Heart left ventricle (tissue), 16 donors: ENCODE measurements around the gene MYBPHL. TPM values are rescaled to one million over a fixed set of nuclear protein-coding genes. Genes with fewer than 3 reads are reported as not detected.
A peak's percentile ranks its signal among the peaks of the same experiment; 100 is the strongest.

ENCODE experiments used
- ATAC-seq, 4 donors: fragments of 200-7000 bp; cut with Tn5 transposase; one replicate each; pipeline ENCODE4 v1.9.1; 2020 to 2022; ENCODE audit warnings: moderate library complexity in 4 of 4, mild to moderate bottlenecking in 3 of 4, moderate number of reproducible peaks in 1 of 4
- DNase-seq, 5 donors: peaks; one replicate each; pipeline ENCODE4 v3.0.0-alpha.2; 2020
- H3K27ac ChIP-seq, 12 donors: fragments of 200-600 bp; sonication (generic) in 4 of 12; one replicate each; pipeline versions ENCODE4 v1.5.0 to v1.8.0; 2016 to 2022; ENCODE audit warnings: mild to moderate bottlenecking in 2 of 12
- H3K27me3 ChIP-seq, 9 donors: fragments of 200-600 bp; sonication (generic) in 2 of 9; one replicate each; pipeline versions ENCODE4 v1.5.1 to v1.8.0; 2016 to 2022; ENCODE audit warnings: mild to moderate bottlenecking in 3 of 9
- H3K36me3 ChIP-seq, 9 donors: fragments of 200-600 bp; sonication (generic) in 2 of 9; one replicate each; pipeline versions ENCODE4 v1.5.0 to v1.8.0; 2018 to 2022; ENCODE audit warnings: mild to moderate bottlenecking in 2 of 9
- H3K4me1 ChIP-seq, 12 donors: fragments of 200-600 bp; sonication (generic) in 4 of 12; one replicate each; pipeline versions ENCODE4 v1.5.0 to v1.8.0; 2016 to 2022; ENCODE audit warnings: mild to moderate bottlenecking in 3 of 12
- H3K4me3 ChIP-seq, 12 donors: fragments of 200-600 bp; sonication (generic) in 4 of 12; one replicate each; pipeline versions ENCODE4 v1.5.0 to v1.8.0; 2017 to 2022; ENCODE audit warnings: mild to moderate bottlenecking in 9 of 12, moderate library complexity in 4 of 12
- H3K9me3 ChIP-seq, 12 donors: fragments of 200-600 bp; sonication (generic) in 4 of 12; one replicate each; pipeline versions ENCODE4 v1.5.0 to v1.8.0; 2016 to 2022; ENCODE audit warnings: mild to moderate bottlenecking in 1 of 12
- POLR2A ChIP-seq, 2 donors: fragments of 450-650 bp; IDR thresholded peaks; one replicate each; pipeline ENCODE4 v1.6.1; 2017; ENCODE audit warnings: antibody characterized with exemption in 2 of 2, mild to moderate bottlenecking in 2 of 2, moderate library complexity in 2 of 2
- WGBS, 4 donors: extraction: QIAGEN DNeasy Blood & Tissue Kit in 2 of 4; methylation state at CpG; one replicate each; pipeline versions ENCODE4 v1.1.5 to v1.1.7; 2013 to 2018; 5-methylcytosine and 5-hydroxymethylcytosine counted together
- intact Hi-C, 10 donors: fragments of 100-400 bp; cut with DNase I; formaldehyde crosslinking; loops; one replicate each; pipeline versions ENCODE4 v1.11.1 to v1.14.2; 2022
- polyA plus RNA-seq, 2 donors: library from polyadenylated mRNA; stranded (reverse); fragments of 200-250 nt; gene quantifications; one replicate each; pipeline ENCODE4 v1.2.3, GENCODE V29; 2013
- total RNA-seq, 9 donors: library from RNA; depleted of rRNA in 2 of 9; stranded (reverse); fragments of >200 nt in 2 of 9; fragmentation: NEBNext Ultra II Directional in 3 of 9; extraction: Animal tissue kit (Norgen Biotek cat#: 25700) in 3 of 9; gene quantifications; one replicate each; pipeline versions ENCODE4 v1.1.0 to v1.2.4, GENCODE V29; 2016 to 2023
- TF ChIP-seq, protein P1 (sequence below), 12 donors: fragments of 200-600 bp; sonication (generic) in 4 of 12; IDR thresholded peaks; one replicate each; pipeline versions ENCODE4 v1.5.0 to v1.8.0; 2018 to 2022; ENCODE audit warnings: antibody characterized with exemption in 12 of 12, mild to moderate bottlenecking in 5 of 12
- donor health status: ischemic (EF 13 %, LVEDD 7.1; RV severe dilation, severe dysfunction).
- donor health status: healthy with polysubstance abuse.
- donor health status: DM: no; HTN: yes; CAD: no.
- donor health status: DM: no; HTN: no; CAD: no.
- donor health status: ischemic (EF 25% LVEDD 6.9; RV normal size, moderate dysfunction).
- donor health status: ischemic (EF 25% LVEDD 5.7; RV mildly dilated, moderate dysfunction).
- donor health status: healthy.
- donor health status: DM: yes; HTN: yes; CAD: no.
- donor health status: ischemic (EF 35%, LVEDD 5.7; RV mildly dilated, moderate dysfunction).
- donor health status: nonischemic (EF 11% LVEDD 7.7; RV severe dilation, severe dysfunction).
- donor health status: DM: yes; HTN: yes; CAD: no.
- donor health status: PGD.
- donor health status: ischemic (EF 29% LVEDD 5.4; RV normal size, mild dysfunction).
- donor health status: nonischemic (EF 23%, LVEDD 6.1; RV moderate dilation, normal function).

MYBPHL gene
- total and polyA plus RNA-seq, 11 donors = 0.24 to 2.5 (median 0.53) TPM; not detected in 3

DNA sequence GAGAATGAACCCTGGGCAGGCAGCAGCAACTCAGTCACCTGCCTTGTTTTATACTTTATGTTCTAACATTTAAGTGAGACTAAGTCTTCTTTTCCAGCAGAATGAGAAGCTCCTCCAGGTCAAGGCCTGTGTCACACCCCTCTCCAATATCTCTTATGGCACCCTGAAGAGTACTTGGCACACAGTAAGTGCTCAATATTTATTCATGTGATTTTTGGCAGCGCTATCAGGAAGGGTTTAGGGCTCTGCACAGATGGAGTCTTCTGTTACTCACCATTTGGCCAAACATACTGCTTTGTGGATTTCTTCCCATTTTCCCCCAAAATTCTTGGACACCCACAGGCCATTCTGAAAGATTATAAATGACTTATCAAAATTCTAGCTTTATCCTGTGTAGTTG is 43.8 kb upstream of the MYBPHL start:
- peaks cover 0 to 9% (median 0%) of the 10 kb centered on the region in 12 donors for H3K4me1 ChIP-seq
- no peak overlapping the region for H3K4me3 ChIP-seq
- no peaks in the 10 kb centered on the region for H3K27me3 ChIP-seq
- peaks cover 0 to 95% (median 77%) of the 10 kb centered on the region in 9 donors for H3K36me3 ChIP-seq
- intact Hi-C loops = loop anchor here in 4 of 10 donors (5.0 to 10.0 kb wide), 3 partner anchors 42 to 66 kb away; partner anchors contain the start of genes SORT1 (in 2 of the 4) and PSRC1 (in 1 of the 4)
- 89 to 100% (median 98%) methylated on average over 1 of the region's 1 CpG for WGBS, 4 donors
- no peaks in the 10 kb centered on the region for H3K9me3 ChIP-seq
- no peak overlapping the region for H3K27ac ChIP-seq
- TF ChIP-seq, protein P1, sequence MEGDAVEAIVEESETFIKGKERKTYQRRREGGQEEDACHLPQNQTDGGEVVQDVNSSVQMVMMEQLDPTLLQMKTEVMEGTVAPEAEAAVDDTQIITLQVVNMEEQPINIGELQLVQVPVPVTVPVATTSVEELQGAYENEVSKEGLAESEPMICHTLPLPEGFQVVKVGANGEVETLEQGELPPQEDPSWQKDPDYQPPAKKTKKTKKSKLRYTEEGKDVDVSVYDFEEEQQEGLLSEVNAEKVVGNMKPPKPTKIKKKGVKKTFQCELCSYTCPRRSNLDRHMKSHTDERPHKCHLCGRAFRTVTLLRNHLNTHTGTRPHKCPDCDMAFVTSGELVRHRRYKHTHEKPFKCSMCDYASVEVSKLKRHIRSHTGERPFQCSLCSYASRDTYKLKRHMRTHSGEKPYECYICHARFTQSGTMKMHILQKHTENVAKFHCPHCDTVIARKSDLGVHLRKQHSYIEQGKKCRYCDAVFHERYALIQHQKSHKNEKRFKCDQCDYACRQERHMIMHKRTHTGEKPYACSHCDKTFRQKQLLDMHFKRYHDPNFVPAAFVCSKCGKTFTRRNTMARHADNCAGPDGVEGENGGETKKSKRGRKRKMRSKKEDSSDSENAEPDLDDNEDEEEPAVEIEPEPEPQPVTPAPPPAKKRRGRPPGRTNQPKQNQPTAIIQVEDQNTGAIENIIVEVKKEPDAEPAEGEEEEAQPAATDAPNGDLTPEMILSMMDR (IDR thresholded peaks at IDR 0.05) = no peak
- no peak for TF ChIP-seq POLR2A (IDR thresholded peaks at IDR 0.05)
- DNase-seq = no peak
- no peak for ATAC-seq

DNA sequence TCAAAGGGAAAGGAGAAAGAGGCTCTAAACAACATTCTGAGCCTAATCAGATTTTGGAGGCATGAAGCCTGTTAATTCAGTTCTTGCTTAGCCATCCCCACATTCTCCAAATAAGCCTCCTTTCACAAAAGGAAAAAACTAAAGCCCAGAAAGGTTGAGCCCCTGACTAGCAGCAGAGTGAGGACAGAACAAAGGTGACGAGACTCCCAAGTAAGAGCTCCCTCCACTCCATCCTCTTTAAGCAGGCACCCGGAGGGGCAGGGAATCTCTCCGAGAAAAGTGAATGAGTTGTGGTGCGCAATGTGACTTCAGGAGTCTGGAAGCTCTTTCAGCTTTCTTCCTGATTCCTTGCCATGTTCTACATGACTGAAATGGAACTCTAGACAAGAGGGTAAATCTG is 43.4 kb upstream of the MYBPHL start:
- H3K4me3 ChIP-seq = no peak overlapping the region
- no peak for ATAC-seq
- 94 to 98% (median 95%) methylated on average over 4 of the region's 4 CpGs for WGBS, 4 donors
- intact Hi-C loops = loop anchor here in 4 of 10 donors (5.0 to 10.0 kb wide), 3 partner anchors 42 to 65 kb away; partner anchors contain the start of genes SORT1 (in 2 of the 4) and PSRC1 (in 1 of the 4)
- no peak for DNase-seq
- no peak for TF ChIP-seq POLR2A (IDR thresholded peaks at IDR 0.05)
- TF ChIP-seq, protein P1 (IDR thresholded peaks at IDR 0.05) = no peak
- H3K27me3 ChIP-seq = no peaks in the 10 kb centered on the region
- H3K9me3 ChIP-seq = no peaks in the 10 kb centered on the region
- no peak overlapping the region for H3K27ac ChIP-seq
- H3K36me3 ChIP-seq = peaks cover 0 to 98% (median 81%) of the 10 kb centered on the region in 9 donors
- H3K4me1 ChIP-seq = peaks cover 0 to 9% (median 0%) of the 10 kb centered on the region in 12 donors

DNA sequence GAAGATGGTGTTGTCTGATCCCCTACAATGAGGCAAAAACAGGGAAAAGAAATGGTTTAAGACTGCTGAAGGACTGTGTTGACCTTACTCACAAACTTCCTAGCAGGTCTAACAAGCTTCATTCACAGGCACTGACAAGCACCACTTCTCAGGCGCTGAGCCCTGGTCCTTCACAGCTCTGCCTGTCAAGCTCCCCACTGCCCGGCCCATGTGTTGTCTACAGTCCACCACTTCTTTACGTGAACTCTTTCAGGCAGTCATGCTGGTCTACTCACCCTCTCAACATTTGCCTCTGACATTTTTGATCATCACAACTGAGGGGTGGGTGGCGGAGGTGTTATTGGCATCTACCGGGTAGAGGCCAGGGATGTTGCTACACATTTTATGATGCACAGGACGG is 40.7 kb upstream of the MYBPHL start:
- Histone ChIP-seq H3K27me3 (no peaks in the 10 kb centered on the region), H3K27ac (no peak overlapping the region), H3K36me3 (peaks cover 0 to 100% (median 81%) of the 10 kb centered on the region in 9 donors), H3K9me3 (no peaks in the 10 kb centered on the region), H3K4me3 (no peak overlapping the region), H3K4me1 (peaks cover 0 to 15% (median 8%) of the 10 kb centered on the region in 12 donors)
- ATAC-seq = no peak
- whole genome bisulfite sequencing, 4 donors = 92 to 96% (median 95%) methylated on average over 6 of the region's 6 CpGs
- no peak for DNase-seq
- intact Hi-C loops = loop anchor here in 3 of 10 donors (10.0 kb wide), 3 partner anchors 47 to 63 kb away; partner anchors contain the start of genes SORT1 (in 2 of the 3) and PSRC1 (in 1 of the 3)
- TF ChIP-seq POLR2A (IDR thresholded peaks at IDR 0.05) = no peak
- TF ChIP-seq, protein P1 (IDR thresholded peaks at IDR 0.05) = no peak

DNA sequence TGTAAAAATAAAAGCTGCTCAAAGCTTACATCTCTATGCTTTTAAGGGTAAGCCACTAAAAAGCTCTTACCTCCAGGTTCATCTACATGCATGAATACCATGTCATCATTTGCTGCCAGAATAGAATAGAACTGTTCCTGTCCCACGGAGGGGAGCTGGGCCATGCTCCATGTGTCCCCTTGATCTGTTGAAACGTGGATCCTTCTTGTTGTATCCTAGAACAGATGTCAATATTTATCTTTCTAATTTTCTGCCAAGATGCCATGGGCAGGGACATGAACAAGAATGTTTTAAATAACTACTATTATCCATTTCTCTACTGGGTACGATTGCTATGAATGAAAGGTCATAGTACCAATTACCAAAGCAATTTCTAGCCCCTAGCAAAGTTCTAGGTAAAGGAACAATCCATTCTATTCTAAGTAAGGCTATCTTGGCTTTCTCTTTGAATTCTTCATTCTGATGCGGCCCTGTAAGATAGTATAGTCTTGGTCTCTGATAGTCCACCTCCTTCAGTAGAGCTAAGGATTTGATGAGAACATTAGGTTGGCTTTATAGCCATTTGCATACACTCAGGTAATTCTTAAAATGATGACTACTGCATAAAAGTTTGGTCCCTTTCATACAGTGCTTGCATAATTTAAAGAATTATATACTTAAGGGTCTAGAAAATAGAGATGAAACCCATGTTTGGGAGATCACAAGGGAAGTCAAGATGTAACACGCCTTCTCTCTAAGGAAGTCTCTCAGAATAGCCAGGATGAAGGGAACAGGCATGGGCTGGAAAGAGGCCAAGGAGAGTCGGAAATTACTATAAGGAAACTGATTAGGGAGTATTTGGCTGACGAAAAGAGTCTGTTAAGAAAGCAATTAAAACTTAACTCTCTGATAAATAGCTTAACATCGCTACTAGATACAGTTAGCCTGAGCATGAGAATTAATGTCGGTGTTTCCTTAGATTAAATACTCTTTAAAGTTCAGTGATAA is 35.4 kb upstream of the MYBPHL start:
- Histone ChIP-seq H3K27me3 (no peaks in the 10 kb centered on the region), H3K4me3 (no peak overlapping the region), H3K27ac (no peak overlapping the region), H3K9me3 (no peaks in the 10 kb centered on the region), H3K36me3 (peaks cover 3 to 100% (median 82%) of the 10 kb centered on the region in 9 donors), H3K4me1 (peaks cover 0 to 19% (median 10%) of the 10 kb centered on the region in 12 donors)
- no peak for TF ChIP-seq POLR2A (IDR thresholded peaks at IDR 0.05)
- TF ChIP-seq, protein P1 (IDR thresholded peaks at IDR 0.05) = no peak
- DNase-seq (peak in 1 of 5 donors; percentile 15), ATAC-seq (peak in 1 of 4 donors; percentile 34)
- 36 to 49% (median 44%) methylated on average over 9 of the region's 9 CpGs for WGBS, 4 donors
- intact Hi-C loops = loop anchor here in 5 of 10 donors (2.0 to 10.0 kb wide), 5 partner anchors 47 to 60 kb away; partner anchors contain the start of genes SORT1 (in 3 of the 5) and PSRC1 (in 2 of the 5)
